GM12874 (cell line): ENCODE measurements around the gene SMYD2.

ENCODE experiments used
- TF ChIP-seq, protein P1 (sequence below): IDR thresholded peaks from 2 replicates; pipeline ENCODE4 v1.5.1; 2011; ENCODE audit warnings: low read depth, mild to moderate bottlenecking, control low read depth, low read length, moderate library complexity; ENCODE audit not compliant: insufficient read depth

The SMYD2 gene

DNA sequence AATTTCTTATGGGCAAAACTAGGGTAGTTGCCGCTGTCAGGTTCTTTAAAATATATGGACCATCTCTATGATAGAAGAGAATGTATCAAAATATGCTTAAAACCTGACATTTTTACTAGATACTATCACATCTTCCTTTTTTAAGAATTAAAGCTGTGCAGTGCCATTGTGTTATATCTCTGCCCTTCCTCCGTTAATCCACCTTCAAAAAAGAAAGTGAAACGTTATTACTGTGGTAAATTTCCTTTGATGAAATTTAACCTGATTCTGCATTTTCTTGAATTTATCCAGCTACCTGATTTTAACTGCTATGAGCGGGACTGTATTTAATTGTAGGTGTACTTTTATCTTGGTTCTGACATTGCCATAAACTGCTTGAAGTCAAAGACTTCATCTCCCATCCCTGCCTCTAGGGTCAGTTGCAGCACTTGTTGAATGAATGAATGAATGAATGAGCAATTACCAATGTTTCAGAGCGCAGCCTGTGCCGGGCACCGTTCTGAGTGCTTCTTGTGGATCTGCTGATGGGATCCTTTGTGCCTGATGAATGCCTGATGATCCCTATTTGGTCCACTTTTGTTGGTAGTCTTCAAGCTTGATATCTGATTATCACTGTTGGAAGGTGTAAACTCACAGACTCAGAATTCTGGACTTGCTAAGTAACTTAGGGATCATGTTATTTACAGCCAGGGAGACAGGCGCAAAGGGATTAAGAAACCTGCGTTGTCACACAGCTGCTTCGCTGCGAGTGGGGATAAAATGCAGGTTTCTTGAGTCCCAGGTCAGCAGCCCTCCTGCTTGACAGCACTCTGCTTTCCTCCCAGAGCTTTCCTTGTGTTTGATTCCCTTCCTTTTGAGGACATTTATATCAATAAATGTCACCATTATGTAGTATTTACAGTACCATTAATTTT is 30.1 kb downstream of the SMYD2 start:
- TF ChIP-seq, protein P1, sequence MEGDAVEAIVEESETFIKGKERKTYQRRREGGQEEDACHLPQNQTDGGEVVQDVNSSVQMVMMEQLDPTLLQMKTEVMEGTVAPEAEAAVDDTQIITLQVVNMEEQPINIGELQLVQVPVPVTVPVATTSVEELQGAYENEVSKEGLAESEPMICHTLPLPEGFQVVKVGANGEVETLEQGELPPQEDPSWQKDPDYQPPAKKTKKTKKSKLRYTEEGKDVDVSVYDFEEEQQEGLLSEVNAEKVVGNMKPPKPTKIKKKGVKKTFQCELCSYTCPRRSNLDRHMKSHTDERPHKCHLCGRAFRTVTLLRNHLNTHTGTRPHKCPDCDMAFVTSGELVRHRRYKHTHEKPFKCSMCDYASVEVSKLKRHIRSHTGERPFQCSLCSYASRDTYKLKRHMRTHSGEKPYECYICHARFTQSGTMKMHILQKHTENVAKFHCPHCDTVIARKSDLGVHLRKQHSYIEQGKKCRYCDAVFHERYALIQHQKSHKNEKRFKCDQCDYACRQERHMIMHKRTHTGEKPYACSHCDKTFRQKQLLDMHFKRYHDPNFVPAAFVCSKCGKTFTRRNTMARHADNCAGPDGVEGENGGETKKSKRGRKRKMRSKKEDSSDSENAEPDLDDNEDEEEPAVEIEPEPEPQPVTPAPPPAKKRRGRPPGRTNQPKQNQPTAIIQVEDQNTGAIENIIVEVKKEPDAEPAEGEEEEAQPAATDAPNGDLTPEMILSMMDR: no peak

DNA sequence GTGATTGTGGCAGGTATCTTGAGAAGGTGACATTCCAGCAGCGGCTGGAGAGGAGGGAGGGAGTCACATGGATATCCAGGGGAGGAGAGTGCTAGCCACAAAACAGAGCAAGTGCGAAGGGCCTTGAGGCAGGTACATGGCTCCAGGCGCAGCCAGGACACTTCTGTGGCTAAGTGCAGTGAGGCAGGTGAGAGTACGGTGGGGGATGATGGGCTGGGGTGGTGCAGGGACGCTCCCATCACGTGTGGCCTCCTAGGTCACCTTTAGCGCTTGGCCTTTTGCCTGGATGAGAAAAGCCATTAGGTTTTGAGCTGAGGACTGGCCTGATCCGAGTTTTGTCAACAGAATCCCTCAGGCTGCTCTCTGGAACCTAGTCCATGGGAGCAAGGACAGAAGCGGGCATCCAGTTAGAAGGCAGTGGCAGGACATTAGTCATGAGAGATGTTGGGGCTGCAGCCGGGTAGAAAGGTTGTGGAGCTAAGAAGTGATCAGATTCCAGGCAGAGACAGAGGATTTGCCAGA is 31.6 kb downstream of the SMYD2 start:
- TF ChIP-seq, protein P1: no peak

DNA sequence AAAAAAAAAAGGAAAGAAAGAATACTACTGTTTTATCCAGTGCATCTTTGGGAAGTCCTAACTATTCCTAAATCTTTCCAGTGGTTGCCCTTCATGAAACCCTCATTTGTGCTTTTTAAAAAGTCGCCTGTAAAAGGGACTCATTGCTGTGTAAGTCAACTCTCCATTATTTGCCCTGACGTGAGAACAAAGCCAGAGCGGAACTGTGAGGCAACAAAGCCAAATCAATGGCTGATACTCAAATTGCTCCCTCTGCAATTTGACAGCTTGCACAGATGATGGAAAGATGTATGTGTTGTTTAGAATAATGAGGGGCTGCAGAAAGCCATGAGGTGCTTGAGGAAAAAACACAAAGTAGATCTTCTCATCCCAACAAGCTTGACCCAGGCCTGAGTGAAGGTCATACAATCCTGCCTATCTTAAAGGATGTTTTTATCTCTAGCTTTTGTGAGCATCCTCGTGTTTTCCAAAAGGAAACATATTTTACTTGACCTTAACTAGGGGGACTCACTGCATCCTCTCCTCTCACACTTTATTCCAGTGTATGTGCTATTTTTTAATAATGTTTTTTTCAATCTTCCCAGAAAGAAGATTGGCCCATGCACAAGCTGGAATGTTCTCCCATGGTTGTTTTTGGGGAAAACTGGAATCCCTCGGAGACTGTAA is 33.4 kb downstream of the SMYD2 start:
- TF ChIP-seq, protein P1: no peak

DNA sequence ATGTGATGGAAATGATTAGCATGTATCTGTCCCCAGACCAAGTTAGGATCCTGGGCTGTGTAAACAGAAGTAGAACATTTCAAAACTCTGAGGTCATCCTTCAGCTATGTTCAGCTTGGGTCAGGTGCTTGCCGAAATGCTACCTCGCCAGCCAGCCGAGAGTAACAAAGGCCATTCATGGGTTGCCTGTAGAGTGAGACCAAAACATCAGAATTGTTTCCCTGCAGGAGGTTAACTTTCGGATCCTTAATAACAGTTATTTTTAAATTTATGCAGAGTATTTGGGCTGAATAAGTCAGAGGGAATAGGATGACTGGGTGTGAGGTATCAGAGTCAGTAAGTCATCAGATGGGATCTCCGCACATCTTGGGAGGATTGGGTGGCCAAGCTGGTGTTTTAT is 35.6 kb downstream of the SMYD2 start:
- TF ChIP-seq, protein P1: no peak

DNA sequence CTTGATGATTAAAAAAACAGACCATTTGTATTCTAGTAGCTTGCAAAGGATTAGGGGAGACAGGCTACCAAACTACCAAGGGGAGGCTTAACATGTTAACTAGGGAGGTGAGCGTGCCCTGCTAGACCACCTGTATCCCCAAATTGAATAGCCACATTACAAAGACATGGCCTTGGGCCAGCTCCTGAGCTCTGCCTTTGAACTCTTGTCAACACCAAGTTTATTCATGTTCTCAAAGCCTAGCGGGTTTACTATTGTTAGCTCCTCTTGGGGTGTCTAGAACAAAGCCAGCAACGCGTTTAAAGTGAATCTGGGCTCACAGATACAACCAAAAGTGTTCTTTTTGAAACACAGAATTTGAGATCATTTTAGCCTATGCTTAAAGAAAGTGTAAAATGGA is 36.3 kb downstream of the SMYD2 start:
- TF ChIP-seq, protein P1: no peak

DNA sequence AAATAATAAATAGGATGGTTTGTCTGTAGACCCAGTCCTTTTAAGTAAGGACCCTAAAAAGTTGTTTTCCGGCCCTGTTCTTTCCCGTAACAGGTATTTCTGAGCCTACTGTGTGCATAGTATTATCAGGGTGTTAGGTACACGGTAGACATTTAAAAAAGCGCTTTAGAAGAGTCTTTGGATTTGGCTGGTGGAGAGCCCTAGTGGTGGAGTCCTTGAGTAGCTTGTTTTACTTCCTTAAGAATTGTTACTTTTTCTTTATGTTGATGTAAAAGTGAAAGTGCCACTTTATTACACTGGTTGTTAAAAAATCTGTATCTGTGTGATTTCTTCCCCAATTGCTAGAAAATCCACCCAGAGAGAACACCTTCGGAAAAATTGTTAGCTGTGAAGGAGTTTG is 36.8 kb downstream of the SMYD2 start:
- TF ChIP-seq, protein P1: no peak

DNA sequence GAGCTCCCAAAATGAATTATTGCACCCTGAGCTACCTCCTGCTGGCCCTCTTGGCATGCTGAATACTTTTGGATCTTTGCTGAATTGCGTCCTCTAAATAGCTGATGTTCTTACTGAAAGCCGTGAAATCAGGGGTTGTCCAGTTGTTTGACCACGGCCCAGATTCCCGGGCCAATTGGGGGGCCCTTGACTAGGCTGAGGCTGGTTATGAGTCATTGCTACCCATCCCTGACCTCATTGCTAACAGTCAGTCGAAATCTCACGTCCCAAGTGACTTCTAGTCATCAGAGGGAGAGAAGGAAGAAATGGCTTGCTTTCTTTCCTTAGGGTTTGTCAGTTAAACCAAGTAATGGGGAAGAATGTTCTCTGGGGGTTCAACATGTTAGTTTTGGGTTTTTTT is 37.4 kb downstream of the SMYD2 start:
- TF ChIP-seq, protein P1: no peak
